NCI-H460 (cell line): Measurements from ENCODE around the gene RAET1L. TPM values are rescaled to one million over a fixed set of nuclear protein-coding genes. Genes with fewer than 3 reads are reported as not detected.
"Not testable (repeated sequence)": the region's sequence is repeated elsewhere in the genome, so short reads cannot be mapped to it uniquely, and the experiment has no call there.

ENCODE experiments used
- DNase-seq: peaks from one replicate; pipeline ENCODE4 v3.0.0-alpha.2; 2016; ENCODE audit warnings: low read depth; ENCODE audit errors: extremely low read depth
- total RNA-seq: library from RNA; depleted of rRNA; stranded (reverse); fragments of >200 nt; shearing (Covaris generic); gene quantifications from 2 replicates; pipeline ENCODE4 v1.2.3, GENCODE V29; 2014

Gene RAET1L
- total RNA-seq, 1 experiment from 2014 or later = 0.20 TPM

DNA sequence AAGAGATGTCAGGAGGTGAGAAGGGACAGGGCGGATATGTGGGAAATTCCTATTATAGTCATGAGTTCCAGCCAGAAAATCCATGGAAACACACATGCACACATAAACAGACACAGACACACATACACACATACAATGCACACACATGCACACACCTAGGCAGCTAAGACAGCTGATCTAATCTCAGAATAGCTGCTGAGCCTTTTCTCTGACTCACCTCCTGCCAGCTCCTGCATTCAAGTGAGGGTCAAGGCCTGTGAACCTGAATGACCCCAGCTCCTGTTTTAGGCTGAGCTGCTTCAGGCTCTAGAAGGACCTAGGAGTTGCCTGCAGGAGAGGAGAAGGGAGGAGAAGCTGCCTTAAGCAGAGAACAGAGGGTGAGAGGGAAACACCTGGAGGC, 21.6 kb upstream of the RAET1L start:
- no peak for DNase-seq

DNA sequence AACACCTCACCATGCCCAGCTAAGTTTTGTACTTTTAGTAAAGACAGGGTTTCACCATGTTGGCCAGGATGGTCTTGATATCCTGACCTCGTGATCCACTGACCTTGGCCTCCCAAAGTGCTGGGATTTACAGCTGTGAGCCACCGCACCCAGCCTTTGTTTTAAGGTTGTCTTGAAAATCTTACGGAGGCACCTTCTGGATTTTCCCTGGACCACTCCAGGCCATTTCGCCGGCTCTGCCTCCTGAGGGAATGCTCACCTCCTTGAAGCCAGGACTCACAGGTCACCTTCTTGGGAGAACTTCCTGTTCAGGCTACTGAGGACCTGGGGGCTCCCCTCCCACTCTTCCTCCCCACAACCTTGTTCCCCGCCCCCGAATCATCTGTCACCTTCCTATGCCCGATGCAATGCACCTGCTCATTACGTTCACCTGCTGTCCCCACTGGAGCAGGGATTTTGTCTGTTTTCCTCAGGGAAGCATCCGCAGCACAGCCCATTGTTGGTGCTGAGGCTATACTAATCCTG, 19.4 kb upstream of the RAET1L start:
- DNase-seq = no peak

DNA sequence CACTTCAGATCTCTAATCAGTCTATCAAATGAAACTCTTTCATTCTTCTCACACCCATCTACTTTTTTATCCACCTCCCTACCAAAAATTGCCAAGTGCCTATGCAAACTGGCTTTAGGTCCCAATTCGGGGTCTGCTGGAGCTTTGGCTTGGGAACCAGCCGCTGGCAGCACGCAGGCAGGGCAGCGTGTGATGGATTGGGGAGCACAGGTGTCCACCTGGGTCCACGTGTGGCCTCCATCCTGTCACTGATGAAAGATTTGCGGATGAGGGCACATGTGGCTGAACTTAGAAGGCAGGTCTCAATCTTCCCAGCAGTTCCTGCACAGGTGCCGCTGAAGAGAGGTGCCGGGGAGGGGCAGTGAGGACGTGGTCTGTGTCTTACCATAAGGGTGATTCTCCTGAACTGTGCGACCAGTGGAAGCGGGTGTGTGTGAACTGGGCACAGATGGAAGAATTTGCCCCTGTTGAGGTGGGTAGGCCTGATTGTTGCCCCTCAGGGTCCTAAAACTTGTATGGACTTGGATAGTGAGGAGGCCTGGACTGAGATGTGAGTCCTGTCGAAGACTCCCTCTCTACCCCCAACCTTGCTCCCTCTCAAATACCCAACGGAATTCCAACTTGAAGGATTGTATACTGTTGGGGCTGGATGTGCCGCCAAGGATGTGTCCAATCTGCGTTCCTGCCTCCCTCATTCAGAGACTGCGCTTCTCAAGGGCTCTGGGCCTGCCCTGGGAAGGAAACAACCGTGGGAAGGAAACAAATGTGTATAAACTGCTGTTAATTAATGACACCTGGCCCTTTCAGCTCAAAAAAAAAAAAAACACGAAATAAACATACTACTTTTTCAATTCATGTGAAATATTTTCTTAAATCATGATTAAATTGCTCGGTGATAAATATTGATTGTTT, 18.4 kb upstream of the RAET1L start:
- no peak for DNase-seq

DNA sequence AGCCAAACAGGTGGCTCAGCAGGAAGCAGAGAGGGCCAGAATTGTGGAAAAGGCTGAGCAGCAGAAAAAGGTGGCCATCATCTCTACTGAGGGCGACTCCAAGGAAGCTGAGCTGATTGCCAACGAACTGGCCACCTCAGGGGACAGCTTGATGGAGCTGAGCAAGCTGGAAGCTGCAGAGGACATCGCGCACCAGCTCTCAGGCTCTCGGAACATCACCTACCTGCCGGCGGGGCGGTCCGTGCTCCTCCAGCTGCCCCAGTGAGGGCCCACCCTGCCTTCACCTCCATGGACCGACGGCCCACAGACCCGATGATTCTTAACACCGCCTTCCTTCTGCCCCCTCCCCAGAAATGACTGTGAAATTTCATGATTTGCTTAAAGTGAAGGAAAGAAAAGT, 17.8 kb upstream of the RAET1L start:
- DNase-seq = no peak

DNA sequence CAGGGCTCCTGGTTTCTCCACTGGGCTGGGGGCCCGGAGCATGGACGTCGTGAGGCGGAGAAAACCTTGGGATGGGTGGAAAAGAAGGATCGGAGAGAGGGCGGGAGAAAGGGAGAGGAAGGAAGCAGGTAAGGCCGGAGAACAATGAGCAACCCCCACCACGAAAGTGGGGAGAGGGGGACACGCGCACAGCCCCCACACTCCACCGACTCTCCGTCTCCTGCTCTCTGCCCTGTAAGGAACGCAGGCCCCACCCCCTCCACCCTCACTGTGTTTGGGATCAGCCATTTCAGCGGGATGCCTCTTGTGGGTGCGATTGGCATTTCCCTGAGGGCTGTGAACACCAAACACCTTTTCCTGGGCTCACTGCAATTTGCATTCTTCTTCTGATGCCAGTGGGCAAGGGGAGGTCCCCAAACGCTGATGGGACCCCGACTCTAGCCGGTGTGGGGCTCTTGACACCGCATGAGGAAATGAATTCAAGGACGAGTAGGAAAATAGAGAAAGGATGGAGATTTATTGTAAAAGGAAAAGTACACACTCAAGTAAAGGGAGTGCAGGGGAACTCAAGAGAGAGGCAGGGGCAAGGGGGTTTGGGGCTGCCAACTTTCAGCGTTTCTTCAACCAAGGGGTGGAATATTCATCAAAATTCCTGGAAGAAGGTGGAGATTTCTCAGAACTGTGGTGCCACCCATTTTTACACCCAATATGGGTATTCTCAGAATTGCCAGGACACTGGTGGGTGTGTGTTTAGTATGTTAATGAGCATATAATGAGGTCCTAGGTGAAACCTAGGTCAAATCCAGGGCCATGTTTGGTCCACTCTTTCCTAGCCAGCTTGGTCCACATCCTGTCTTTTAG, 13.1 kb upstream of the RAET1L start:
- no peak for DNase-seq

DNA sequence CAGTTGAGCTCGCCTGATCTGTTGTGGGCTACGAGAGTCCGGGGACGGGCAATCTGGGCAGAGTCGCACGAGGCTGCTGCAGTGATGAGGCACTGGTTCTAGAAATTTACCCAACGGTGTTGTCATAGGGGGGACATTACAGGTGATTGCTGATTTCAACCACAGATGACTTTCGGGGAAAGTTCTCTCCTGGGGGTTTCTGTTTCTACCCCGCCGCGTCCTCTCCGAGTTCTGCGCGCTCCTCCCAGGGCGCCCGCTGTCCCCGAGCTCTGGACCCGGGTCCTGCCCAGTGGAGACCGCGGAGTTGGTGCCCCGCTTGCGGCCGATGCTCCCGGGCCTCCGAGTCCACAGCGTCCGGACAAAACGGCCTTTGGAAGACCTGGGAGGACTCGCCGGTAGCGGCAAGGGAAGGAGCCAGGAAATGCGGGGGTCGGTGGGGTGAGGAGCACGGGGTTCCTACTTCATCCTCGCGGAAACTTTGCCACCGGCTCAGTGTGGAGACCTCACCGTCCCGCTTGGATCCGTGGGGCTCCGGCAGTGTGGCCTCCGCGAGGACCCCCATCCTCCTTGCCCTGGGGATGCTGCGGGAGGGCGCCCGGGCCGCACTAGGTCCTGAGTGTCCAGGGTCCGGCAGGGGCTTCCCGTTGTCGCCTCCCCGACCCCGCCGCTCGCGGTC, 12.3 kb upstream of the RAET1L start:
- no peak for DNase-seq

DNA sequence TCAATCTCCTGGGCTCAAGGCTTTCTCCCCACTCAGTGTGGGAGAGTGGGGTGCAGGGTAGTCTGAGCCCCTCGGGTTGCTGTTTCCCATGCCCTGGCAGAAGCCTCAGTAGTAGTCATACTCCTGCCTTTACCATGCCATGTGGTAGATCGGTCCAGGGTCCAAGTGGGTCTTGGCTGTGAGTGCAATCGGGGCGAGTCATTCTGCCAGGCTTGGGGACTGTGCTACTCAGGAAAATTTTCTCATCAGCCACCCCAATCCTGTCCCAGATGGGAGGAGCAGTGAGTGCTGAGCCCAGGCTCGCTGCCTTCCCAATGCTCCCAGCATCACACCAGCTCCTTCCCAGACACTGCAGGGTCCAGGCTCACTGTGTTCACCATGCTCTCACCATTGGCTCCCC, 10.7 kb upstream of the RAET1L start:
- DNase-seq = no peak

DNA sequence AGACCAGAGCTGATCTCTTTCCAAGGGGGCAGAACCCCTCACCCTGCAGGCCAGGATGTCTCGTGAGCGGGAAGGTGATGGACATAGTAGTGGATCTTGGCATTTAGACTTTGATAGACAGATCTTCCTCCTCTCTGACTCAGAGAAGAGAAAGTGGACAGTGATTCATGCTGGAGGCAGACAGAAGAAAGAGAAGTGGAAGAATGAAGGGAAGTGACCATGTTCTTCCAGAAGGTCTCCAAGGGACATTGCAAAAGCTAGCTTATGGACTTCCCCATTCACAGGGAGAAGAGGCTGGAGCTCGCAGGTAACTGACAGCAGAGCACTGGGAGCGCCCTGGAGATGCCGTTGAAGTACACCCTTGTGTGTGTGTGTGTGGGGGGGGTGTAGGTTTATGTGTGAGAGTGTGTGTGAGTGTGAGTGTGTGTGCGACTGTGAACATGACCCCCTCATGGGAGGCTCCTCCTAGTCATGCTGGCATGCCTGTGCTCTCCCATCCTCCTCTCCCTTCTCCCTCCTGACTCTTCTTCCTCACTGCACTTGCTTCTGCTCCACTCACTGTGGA, 8.0 kb upstream of the RAET1L start:
- no peak for DNase-seq

DNA sequence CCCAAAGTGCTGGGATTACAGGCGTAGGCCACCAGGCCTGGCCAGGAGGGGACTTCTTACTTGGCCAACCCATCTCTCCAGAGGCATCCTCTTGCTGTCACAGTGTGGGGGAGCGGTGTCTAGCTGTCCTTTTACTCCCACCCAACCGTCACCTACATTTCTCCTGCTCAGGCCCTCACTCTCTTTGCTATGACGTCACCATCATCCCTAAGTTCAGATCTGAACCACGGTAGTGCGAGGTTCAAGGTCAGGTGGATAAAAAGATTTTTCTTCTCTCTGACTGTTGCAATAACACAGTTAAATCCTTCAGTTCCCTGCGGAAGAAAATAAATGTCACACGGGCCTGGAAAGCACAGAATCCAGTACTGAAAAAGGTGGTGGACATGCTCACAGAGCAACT, 7.3 kb upstream of the RAET1L start:
- DNase-seq = no peak

DNA sequence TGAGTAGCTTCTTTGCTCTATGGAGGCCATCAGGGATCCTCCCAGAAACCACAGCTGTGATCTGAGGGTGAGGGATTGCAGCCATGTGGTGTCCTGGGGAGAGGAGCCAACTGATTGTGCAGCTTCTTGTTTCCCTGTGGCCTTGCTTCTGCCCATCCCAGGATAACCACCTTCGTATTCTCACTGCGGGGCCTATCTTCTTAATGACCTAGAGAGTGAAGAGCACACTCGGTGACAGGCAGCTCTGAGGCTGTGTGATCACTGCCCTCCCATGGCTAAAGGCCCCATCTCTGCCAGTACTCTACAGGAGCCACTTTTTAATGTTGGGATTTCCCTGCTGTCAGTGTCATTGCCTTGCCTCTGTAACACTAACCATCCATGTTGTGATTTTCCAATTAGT, 5.3 kb upstream of the RAET1L start:
- no peak for DNase-seq

DNA sequence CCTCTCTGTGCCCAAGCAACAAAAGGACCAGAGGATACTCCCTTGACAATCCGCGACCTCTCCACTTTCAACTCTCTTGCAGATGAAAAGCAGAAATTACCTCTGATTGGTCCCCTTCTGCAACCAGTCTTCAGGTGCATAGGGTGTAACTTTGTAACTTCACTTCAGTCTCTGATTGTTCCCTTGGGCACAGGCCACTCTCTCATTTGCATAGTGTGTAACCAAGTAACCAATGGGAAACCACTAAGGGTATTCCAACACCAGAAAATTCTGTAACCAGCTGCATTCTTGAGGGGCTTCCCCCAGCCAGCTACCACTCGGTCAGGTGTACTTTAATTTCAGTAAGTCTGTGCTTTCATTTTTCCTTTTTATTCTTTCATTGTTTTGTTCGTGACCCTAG, 4.4 kb upstream of the RAET1L start:
- DNase-seq = no peak

DNA sequence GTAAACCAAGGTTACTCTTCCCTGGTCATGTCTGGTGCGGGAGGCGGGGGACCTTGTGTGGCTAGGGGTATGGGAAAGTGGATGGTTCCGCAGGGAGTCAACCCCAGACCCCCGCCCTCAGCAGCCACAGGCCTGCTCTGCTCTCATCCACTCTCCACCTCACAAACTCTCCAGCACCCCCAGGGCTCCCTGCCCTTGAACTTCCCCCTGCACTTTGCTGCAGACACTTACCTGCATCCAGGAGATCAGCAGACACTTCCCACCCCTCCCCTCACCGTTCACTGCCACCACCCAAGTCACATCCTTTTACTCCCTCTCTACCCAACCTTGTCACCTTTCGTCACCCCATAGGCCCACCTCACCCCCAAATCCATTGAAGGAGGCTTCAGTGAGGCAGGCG, 3.9 kb upstream of the RAET1L start:
- DNase-seq = no peak

DNA sequence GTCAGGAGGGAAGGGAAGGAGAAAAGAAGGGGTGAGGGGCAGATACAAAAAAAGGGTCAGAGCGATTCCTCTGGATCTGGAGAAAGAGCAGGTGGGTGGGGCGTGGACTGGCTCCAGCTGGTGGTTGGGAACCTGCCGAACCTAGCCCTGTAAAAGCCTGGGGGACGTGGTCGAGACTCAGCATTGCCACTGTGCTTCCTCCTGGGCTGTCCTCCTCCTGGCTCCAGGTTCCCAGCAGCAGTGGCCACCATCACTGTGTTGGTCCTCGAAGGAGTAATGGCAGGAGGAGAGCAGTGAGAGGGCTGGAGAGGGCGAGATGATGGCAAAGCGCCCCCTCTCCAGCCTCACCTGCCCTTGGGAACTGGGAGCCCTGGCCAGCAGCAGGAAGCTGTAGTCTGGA, 3.5 kb upstream of the RAET1L start:
- DNase-seq = no peak

DNA sequence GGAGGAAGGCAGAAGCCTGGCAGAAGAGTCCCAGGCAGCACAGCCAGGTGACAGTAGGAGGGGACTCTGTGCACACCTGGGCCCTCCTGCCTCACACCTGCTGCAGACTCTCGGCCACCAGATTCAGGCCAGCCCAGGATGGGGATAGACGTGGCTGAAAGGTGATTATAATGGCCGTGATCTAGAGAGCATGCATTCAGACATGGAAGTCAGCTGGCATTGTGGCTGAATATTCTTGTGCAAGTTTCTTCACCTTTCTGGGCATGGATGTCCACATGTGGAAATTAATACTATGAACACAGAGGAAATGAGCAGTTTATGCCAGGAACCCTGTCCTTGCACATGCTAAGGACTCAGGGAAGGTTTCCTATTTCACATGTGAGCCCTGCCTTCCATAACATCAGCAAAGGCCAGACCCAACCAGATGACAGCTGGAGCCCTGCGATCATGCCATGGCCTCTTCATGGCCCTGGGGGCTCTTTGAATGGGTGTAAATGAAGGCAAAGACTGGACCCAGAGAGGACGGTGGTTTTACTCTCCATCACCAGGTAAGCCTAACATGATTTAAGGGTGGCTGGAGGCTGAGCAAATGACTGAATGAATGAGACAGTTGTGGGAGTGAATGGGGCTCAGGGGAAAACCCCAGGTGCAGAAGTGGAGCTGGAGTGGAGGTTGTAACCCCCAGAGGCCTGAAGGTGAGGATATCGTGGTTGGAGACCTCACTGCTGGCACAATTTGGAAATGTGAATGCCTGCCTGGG, 2.7 kb upstream of the RAET1L start:
- DNase-seq = no peak

DNA sequence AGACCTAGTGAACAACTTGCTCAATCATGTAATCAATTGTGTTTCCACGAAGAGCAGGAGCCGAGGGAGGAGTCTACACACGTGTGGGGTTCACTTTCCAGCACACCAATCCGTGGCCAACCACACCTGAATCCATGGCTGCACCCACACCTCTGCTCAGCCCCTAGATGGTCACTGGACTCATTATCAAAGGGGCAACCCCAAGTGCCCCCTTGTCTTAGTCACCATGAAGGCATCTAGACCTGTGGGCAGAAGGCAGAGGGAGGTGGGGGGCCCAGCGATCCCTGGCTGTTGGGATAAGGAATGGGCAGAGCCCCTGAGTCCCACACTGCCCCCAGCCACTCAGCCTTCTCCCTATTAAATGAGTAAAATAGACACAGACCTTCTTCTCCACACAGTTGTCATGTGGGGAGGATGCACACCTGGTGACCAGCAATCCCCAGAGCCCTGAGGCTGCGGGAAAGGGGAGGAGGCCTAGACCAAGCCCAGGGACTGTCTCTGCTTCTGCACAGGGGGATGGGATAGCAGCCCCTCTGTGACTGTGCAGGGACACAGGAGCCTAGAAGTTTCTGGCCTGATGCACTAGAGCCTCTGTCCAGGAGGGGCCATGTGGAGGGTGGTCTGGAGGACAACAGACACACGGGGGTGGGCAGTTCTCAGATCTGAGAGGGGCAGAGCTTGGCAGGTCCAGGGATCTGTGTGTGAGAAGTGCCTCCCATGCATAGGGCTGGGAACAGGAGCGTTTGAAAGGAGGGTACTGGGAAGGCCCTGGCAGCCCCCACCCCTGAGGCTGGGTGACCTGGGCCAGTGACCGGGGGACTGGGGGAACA, 1.9 kb upstream of the RAET1L start:
- DNase-seq = no peak

DNA sequence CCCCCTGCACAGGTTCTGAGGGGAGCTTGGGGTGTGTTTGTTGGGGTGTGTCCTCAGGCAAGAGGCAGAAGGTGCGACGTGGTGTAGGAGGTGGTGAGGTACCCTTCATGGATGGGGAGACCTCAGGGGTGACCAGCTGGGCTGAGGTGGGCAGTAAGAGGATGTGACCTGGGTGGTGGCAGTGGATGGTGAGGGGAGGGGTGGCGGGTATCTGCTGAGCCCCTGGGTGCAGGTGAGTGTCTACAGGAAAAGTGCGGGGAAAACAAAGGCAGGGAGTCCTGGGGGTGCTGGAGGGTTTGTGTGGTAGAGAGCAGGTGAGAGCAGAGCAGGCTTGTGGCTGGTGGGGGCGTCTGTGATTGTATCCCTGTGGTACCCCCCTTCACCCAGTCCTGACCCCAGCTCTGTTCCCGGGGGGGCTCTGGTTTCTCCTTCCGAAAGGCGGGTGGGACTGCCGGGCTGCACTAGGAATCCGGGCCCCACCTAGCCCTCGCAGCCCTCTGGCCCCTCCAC, 631 bp downstream of the RAET1L start:
- DNase-seq = no peak

DNA sequence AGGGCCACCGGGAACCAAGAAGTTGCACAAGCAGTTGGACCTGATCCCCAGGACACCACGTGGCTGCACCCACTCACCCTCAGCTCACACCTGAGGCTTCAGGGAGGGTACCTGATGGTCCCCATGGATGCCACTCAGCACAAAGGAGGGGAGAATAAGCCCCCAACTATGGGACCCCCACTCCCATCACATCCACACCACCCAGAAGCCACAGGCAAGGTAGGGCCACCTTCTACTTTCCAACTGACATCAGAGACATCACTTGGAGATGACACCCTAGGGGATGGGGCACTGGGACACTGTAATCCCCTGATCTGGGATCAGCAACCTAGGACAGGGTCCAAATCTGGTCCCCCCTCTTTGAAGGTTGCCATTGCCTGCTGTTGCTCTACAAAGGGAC, 1.3 kb downstream of the RAET1L start:
- not testable (repeated sequence) for DNase-seq

DNA sequence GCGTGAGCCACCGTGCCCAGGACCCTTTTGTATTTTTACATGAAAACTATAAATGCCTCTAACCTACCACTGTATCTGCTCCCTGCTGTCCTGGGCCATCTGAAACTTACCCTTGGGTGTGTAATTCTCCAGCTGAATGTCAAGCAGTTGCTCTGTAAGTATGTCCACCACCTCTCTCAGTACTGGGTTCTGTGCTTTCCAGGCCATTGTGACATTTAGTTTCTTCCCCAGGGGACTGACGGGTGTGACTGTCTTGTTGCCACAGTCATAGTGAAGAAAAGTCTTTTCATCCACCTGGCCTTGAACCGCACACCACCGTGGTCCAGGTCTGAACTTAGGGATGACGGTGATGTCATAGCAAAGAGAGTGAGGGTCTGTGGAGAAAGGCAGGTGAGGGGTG, 3.5 kb downstream of the RAET1L start:
- DNase-seq = not testable (repeated sequence)
